GM19455 (cell line): ENCODE measurements around the gene TSPAN4.

Source experiments
- ATAC-seq: cut with Tn5 transposase; IDR thresholded peaks from one replicate; pipeline ENCODE4 v1.9.1; 2021; ENCODE audit not compliant: unreplicated experiment

The TSPAN4 gene

GRCh38 chr11:833114-833791, 9.4 kb upstream of the TSPAN4 start:
- ATAC-seq, result no peak

DNA sequence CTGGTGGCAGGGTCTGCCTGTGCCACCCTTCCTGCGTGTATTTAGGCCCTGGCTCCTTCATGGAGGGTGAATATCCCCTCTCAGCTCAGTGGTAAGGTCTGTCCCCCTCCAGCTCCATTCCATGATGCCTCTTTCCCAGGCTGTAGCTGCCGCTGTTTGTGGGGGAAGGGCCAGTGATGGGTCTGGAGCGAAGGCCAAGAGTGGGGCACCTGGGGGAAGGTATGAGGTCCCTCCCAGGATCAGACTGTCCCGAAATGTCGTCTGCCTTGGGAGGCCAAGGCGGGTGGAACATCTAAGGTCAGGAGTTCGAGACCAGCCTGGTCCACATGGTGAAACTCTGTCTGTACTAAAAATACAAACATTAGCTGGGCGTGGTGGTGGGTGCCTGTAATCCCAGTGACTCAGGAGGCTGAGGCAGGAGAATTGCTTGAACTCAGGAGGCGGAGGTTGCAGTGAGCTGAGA, 8.8 kb upstream of the TSPAN4 start:
- ATAC-seq, result no peak

DNA sequence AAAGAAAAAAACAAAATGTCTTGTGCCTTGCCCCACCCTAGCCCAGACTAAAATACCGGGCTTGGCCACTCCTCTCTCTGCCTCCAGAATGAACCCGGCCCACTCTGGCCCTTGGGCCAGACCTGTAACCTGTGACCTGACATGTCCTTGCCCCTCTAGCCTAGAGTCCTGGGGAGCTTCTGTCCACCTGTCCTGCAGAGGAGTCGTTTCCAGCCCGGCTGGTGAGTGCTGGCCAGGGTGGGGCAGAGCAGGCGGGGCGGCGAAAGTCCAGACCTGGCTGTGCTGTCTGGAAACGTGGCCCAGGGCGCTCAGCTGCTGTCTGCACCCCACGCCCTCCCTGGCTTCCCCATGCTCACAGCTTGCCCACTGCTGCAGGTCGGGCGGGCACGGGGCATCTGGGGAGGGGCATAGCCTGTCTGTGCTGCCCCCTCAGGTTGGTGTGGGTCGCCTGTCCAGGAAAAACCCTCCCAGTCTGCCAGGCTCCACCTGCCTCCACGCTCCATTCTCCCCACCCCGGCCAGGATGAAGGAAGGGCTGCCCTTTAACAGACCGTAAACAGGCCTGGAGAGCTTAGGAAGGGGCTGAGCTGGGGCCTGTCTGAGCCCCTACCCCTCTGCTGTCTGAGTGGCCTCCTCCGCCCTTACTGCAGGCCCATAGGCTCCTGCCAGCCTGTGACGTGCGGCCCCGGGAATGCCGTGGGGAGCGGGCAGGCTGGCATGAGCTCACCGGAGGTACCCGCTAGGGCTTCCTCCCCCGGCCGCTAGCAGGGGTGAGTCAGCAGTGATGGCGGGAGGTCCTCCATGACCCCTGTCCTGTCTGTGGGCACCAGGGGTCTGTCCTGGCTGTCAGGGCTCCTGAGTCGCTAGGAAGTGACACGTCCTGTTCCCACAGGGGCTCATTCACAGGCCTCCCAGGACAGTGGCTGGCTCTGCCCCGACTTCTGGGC, 8.0 kb upstream of the TSPAN4 start:
- no peak for ATAC-seq

DNA sequence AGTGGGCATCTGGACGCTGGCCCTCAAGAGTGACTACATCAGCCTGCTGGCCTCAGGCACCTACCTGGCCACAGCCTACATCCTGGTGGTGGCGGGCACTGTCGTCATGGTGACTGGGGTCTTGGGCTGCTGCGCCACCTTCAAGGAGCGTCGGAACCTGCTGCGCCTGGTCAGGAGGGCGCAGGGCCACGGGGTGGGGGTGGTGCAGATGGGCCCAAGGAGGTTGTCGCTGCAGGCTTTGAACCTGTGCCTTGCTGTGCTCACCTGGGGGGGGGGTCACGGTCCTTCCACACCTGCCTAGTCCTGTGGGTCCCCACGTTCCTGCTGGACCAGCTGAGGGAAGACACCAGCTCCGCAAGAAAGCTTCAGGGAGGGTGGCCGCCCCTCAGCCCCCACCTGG, 6.4 kb upstream of the TSPAN4 start:
- ATAC-seq, result no peak

DNA sequence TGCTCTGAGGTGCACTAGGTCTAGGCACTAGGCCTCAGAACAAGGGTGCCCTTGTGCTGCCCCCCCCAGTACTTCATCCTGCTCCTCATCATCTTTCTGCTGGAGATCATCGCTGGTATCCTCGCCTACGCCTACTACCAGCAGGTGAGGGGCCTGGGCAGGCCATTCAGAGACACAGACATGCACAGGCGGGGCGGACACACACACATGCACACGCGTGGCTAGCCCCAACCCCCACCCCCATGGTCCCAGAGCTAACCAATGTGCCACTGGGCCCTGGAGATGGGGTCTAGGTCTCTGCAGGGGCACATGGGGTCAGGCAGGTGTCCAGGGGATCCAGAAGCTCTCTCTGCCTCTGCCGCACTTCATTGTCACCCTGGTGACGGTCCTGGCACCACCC, 6.0 kb upstream of the TSPAN4 start:
- ATAC-seq, result no peak

DNA sequence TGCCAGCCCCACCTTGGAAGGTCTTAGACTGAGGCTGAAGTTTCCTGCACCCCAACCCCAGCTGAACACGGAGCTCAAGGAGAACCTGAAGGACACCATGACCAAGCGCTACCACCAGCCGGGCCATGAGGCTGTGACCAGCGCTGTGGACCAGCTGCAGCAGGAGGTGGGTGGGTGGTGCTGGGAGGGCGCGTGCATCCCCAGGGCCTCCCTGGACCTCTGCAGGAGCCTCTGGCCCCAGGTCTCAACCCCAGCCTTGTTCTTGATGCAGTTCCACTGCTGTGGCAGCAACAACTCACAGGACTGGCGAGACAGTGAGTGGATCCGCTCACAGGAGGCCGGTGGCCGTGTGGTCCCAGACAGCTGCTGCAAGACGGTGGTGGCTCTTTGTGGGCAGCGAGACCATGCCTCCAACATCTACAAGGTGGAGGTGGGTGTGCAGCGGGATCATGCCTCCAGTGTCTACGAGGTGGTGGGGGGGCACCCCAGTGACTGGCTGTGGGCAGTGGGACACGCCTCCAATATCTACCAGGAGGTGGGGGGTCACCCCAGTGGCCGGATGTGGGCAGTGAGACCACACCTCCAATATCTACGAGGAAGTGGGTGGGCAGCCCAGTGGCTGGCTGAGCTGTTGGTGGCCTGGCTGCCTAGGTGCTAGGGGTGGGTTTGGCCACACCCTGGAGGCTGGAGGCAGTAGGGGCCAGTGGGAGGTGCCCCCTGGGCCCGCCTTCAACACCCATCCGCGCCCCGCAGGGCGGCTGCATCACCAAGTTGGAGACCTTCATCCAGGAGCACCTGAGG, 5.3 kb upstream of the TSPAN4 start:
- no peak for ATAC-seq

GRCh38 chr11:837990-838307, 4.7 kb upstream of the TSPAN4 start:
- no peak for ATAC-seq

DNA sequence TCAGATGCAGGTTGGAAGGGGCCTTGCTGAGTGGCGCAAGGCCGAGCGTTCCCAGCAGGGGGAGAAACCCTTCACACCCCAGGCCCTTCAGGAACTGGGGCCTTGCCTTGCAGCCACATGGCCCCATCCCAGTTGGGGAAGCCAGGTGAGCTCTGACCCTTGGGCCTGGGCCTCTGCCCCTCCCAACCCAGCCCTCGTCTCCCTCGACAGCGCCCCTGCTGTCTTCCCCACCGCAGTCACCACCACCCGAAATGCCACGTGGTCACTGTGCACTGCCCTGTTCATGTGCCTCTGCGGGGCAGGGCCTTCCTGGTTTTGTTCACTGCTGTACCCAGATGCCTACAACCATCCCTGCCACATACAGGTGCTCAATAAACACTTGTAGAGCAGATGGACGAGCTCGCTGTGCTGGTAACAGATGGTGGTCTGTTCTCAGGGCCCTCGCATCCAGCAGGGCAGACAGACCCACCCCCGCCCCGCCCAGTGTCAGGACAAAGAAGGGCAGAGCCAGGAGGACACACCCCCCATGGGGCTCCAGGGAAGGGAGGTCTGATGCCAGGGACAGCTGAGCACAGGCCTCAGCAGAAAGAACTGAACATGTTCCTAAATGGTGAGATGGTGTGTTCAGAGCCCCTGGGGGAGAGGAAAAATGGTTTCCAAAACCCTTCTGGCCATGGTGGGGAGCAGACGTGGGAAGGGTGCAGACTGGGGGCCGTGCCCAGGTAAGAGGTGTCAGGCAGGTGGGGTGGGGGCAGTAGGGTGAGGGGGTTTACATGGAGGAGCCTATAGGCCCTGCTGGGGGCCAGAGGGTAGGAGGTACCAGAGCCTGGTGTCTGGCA, 4.0 kb upstream of the TSPAN4 start:
- no peak for ATAC-seq

GRCh38 chr11:839280-839623, 3.4 kb upstream of the TSPAN4 start:
- ATAC-seq, result no peak

GRCh38 chr11:839875-840617, 2.6 kb upstream of the TSPAN4 start:
- ATAC-seq, result no peak

DNA sequence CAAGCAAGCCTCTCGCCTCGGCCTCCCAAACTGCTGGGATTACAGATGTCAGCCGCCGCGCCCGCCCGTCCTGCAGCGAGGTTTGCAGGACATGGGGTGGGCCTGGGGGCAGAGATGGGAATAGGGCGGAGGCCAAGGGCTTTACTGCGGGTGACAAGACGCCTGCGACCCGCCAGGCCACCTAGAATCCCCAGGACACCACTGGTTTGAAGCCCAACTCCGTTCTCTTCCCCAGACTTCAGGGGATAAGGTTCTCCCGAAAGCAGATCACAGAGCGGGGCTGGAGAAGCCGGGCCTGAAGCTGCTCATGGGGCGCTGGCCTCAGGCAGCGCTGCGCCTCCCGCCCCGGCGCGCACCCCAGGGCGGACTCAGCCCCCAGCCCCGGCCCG, 677 bp upstream of the TSPAN4 start:
- peak; percentile 41 for ATAC-seq

GRCh38 chr11:843086-843734, 558 bp downstream of the TSPAN4 start:
- ATAC-seq, result no peak

GRCh38 chr11:843818-844692, 1.4 kb downstream of the TSPAN4 start:
- no peak for ATAC-seq

GRCh38 chr11:844693-845644, 2.3 kb downstream of the TSPAN4 start:
- no peak for ATAC-seq

DNA sequence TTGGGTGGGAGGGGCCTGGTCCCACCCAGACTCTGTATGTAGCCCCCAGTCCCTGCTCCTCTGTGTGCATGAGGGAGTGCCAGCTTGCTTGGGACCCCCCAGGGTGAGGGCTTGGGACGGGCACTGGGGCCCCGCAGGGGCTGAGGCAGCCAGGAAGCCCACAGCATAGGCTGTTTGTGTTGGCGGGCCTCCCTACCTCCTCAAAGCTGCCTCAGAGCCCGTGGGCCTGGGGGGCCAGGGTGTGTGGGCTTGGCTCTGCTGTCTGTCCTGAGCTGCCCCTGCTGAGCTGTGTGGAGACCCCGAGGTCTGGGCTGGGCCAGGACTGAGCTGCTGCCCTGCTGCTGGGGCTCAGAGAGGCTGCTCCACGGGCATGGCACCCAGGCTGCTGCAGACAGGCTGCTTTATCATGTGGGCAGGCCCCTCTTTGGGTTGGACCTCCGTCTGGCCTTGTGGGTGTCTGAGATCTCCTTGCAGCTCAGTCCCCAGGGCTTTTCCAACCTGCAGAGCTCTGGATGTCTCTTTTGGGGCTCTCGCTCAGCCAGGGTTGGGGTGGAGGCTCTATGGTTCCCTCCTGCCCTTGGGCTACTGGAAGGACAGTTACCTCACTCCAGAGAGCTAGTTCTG, 3.3 kb downstream of the TSPAN4 start:
- ATAC-seq, result no peak

DNA sequence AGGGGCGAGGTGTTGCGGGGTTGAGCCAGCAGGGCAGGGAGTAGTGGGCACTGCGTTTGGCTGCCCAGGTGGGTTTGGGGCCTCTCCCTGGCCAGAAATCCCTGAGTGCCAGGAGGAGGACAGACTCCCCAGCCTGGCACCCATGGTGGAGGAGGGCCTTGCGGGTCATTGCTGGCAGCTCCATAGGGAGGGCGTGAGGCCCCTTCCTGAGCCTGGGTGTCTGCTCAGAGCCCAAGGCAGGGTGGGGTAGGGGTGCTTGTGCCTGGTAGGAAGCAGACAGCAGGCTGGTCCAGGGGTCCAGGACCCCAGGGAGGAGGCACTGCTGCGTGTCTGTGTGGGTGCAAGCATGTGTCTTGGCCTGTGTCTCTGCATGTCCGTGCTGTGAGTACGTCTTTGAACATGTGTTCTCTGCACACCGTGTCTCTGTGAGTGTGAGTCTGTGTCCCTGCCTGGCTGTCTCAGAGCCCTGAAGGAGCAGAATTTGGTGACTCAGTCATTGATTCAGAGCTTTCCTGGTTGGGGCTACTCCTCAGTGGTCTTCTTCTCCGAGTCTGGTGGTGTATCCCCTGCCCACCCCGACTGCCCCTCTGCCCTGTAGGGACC, 3.9 kb downstream of the TSPAN4 start:
- ATAC-seq, result no peak

DNA sequence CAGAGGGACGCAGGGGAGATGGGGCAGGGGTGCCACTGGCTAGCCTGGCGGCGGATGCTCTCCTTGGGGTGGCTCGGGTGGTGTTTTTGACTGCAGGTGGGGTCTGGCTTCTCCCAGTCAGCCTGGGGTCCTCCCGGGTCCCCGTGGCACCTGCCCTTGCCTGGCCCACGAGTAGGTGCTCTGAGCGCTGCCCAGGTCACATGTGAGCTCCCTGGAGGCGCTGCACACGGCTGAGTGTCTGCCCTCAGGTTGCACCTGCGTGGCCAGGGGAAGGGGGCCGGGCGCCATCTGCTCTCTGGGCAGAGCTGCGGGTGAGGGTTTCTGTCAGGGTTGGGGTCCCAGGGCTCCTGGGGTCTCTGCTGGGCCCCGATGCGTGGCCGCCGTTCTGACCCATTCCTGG, 5.2 kb downstream of the TSPAN4 start:
- no peak for ATAC-seq
